IMR-90 (cell line): ENCODE data around the gene TEX2. TPM values are rescaled to one million over a fixed set of nuclear protein-coding genes. Genes with fewer than 3 reads are reported as not detected.

Experiments
- ATAC-seq: fragments of 200-7000 bp; cut with Tn5 transposase; 2 replicates; pipeline ENCODE4 v1.9.1; 2020; ENCODE audit warnings: low read depth, mild to moderate bottlenecking, moderate library complexity
- BruUV-seq: library from RNA; stranded (reverse); fragments of 400-500 nt; replicated peaks from 2 replicates; lab custom pipeline; 2021; lab: Mats Ljungman, UMichigan
- CTCF ChIA-PET: fragments of 300-600 bp; formaldehyde crosslinking; extraction: SDS; loops from one replicate; lab custom pipeline; 2021; ENCODE audit warnings: antibody characterized with exemption; lab: Yijun Ruan, JAX
- POLR2A ChIA-PET: fragments of 300-600 bp; sonication (Branson Sonifier 250); formaldehyde crosslinking; loops from one replicate; lab custom pipeline; 2022; ENCODE audit warnings: antibody characterized with exemption; ENCODE audit not compliant: unreplicated experiment; lab: Charles Lee
- DNase-seq: peaks from one replicate; pipeline ENCODE4 v3.0.0; 2013
- H2AFZ ChIP-seq: replicated peaks from 2 replicates; pipeline ENCODE3; 2013; ENCODE audit warnings: low read length, mild to moderate bottlenecking; ENCODE audit not compliant: poor library complexity
- H2AK5ac ChIP-seq: 2 replicates; pipeline ENCODE4 v1.6.1; 2013; ENCODE audit warnings: low read depth, low read length, inconsistent platforms
- H2AK9ac ChIP-seq: replicated peaks from 2 replicates; pipeline ENCODE3; 2013; ENCODE audit warnings: mild to moderate bottlenecking, low read depth, low read length, moderate library complexity; ENCODE audit not compliant: poor library complexity
- H2BK120ac ChIP-seq: 2 replicates; pipeline ENCODE4 v1.6.1; 2013; ENCODE audit warnings: low read depth, low read length, inconsistent platforms
- H2BK15ac ChIP-seq: 3 replicates; pipeline ENCODE4 v1.6.1; 2013; ENCODE audit warnings: low read depth, low read length, inconsistent platforms
- H2BK20ac ChIP-seq: 2 replicates; pipeline ENCODE4 v1.6.1; 2013; ENCODE audit warnings: low read depth, mild to moderate bottlenecking, inconsistent platforms, low read length, moderate library complexity
- H2BK5ac ChIP-seq: 2 replicates; pipeline ENCODE4 v1.6.1; 2013; ENCODE audit warnings: mild to moderate bottlenecking, low read depth, low read length, inconsistent platforms; ENCODE audit not compliant: poor library complexity, severe bottlenecking
- H3K14ac ChIP-seq: replicated peaks from 2 replicates; pipeline ENCODE4 v1.6.1; 2013; ENCODE audit warnings: low read depth, low read length, inconsistent platforms
- H3K18ac ChIP-seq: 2 replicates; pipeline ENCODE4 v1.6.1; 2013; ENCODE audit warnings: low read depth, low read length, control low read depth
- H3K23ac ChIP-seq: 2 replicates; pipeline ENCODE4 v1.6.1; 2013; ENCODE audit warnings: low read depth, low read length, inconsistent platforms
- H3K27ac ChIP-seq: 2 replicates; pipeline ENCODE4 v1.5.1; 2013; ENCODE audit warnings: mild to moderate bottlenecking, control low read depth, low read length; ENCODE audit not compliant: insufficient read depth
- H3K27me3 ChIP-seq: 2 replicates; pipeline ENCODE4 v1.6.1; 2013; ENCODE audit warnings: low read length; ENCODE audit not compliant: control insufficient read depth, insufficient read depth
- H3K36me3 ChIP-seq: 2 replicates; pipeline ENCODE4 v1.6.1; 2013; ENCODE audit warnings: low read length, mixed read lengths; ENCODE audit not compliant: control insufficient read depth, insufficient read depth
- H3K4ac ChIP-seq: 2 replicates; pipeline ENCODE4 v1.6.1; 2013; ENCODE audit warnings: low read depth, low read length, inconsistent platforms
- H3K4me1 ChIP-seq: 2 replicates; pipeline ENCODE4 v1.6.1; 2013; ENCODE audit warnings: low read length, mixed read lengths; ENCODE audit not compliant: control insufficient read depth, insufficient read depth
- H3K4me2 ChIP-seq: 2 replicates; pipeline ENCODE4 v1.6.1; 2013; ENCODE audit warnings: low read depth, mild to moderate bottlenecking, control low read depth, low read length, moderate library complexity
- H3K4me3 ChIP-seq: 2 replicates; pipeline ENCODE4 v1.5.1; 2013; ENCODE audit warnings: low read depth, mild to moderate bottlenecking, control low read depth, low read length, moderate library complexity; ENCODE audit not compliant: insufficient read depth
- H3K56ac ChIP-seq: 2 replicates; pipeline ENCODE4 v1.6.1; 2013; ENCODE audit warnings: low read length, inconsistent platforms; ENCODE audit not compliant: insufficient read depth; ENCODE audit errors: extremely low read depth
- H3K79me1 ChIP-seq, 2 experiments: 2 replicates each; pipeline ENCODE4 v1.6.1; 2013; ENCODE audit warnings: low read length in 2 of 2, inconsistent platforms in 1 of 2, low read depth in 1 of 2
- H3K9ac ChIP-seq: 2 replicates; pipeline ENCODE4 v1.6.1; 2013; ENCODE audit warnings: low read depth, low read length, control low read depth
- H3K9me1 ChIP-seq: 2 replicates; pipeline ENCODE4 v1.6.1; 2013; ENCODE audit warnings: low read length, inconsistent platforms; ENCODE audit not compliant: insufficient read depth
- H3K9me3 ChIP-seq: 2 replicates; pipeline ENCODE4 v1.6.1; 2013; ENCODE audit warnings: low read length; ENCODE audit not compliant: control insufficient read depth, insufficient read depth
- H4K20me1 ChIP-seq: 2 replicates; pipeline ENCODE4 v1.6.1; 2013; ENCODE audit warnings: low read length, inconsistent platforms; ENCODE audit not compliant: insufficient read depth
- H4K5ac ChIP-seq: 2 replicates; pipeline ENCODE4 v1.6.1; 2013; ENCODE audit warnings: mild to moderate bottlenecking, low read depth, low read length, control low read depth
- H4K8ac ChIP-seq, 2 experiments: 2 replicates each; pipeline ENCODE4 v1.6.1; 2013; ENCODE audit warnings: low read depth in 2 of 2, low read length in 2 of 2, control low read depth in 1 of 2, inconsistent platforms in 1 of 2
- H4K91ac ChIP-seq: 2 replicates; pipeline ENCODE4 v1.6.1; 2013; ENCODE audit warnings: low read depth, low read length, inconsistent platforms; ENCODE audit not compliant: insufficient read depth
- BHLHE40 ChIP-seq: fragments of 150-350 bp; IDR thresholded peaks from 2 replicates; pipeline ENCODE4 v1.6.1; 2016; ENCODE audit warnings: mild to moderate bottlenecking, low read depth, low read length
- CEBPB ChIP-seq: IDR thresholded peaks from 2 replicates; pipeline ENCODE4 v1.6.1; 2012; ENCODE audit warnings: low read depth, low read length, improper control_type of control experiment
- CHD1 ChIP-seq: IDR thresholded peaks from 2 replicates; pipeline ENCODE4 v1.6.1; 2012; ENCODE audit warnings: low read depth, low read length, improper control_type of control experiment
- CTCF ChIP-seq: conservative IDR thresholded peaks from 2 replicates; pipeline ENCODE4 v1.5.1; 2012; ENCODE audit warnings: mild to moderate bottlenecking, low read depth, low read length, improper control_type of control experiment
- ELK1 ChIP-seq: fragments of 150-350 bp; IDR thresholded peaks from 2 replicates; pipeline ENCODE4 v1.6.1; 2016; ENCODE audit warnings: low read depth, mild to moderate bottlenecking, low read length, moderate library complexity, borderline replicate concordance
- FOS ChIP-seq: fragments of 150-350 bp; IDR thresholded peaks from 2 replicates; pipeline ENCODE4 v1.6.1; 2016; ENCODE audit warnings: low read depth, low read length
- MAFK ChIP-seq: IDR thresholded peaks from 2 replicates; pipeline ENCODE4 v1.6.1; 2012; ENCODE audit warnings: low read depth, low read length, improper control_type of control experiment
- MAZ ChIP-seq: IDR thresholded peaks from 2 replicates; pipeline ENCODE4 v1.6.1; 2012; ENCODE audit warnings: low read depth, mild to moderate bottlenecking, low read length, improper control_type of control experiment, moderate library complexity, borderline replicate concordance
- MXI1 ChIP-seq: IDR thresholded peaks from 2 replicates; pipeline ENCODE4 v1.6.1; 2012; ENCODE audit warnings: low read depth, mild to moderate bottlenecking, low read length, moderate library complexity, borderline replicate concordance
- NFE2L2 ChIP-seq: fragments of 150-350 bp; IDR thresholded peaks from 2 replicates; pipeline ENCODE4 v1.6.1; 2016; ENCODE audit warnings: low read depth, mild to moderate bottlenecking, low read length
- POLR2A ChIP-seq: IDR thresholded peaks from 2 replicates; pipeline ENCODE4 v1.6.1; 2012; ENCODE audit warnings: mild to moderate bottlenecking, low read depth, low read length
- RAD21 ChIP-seq: IDR thresholded peaks from 2 replicates; pipeline ENCODE4 v1.6.1; 2012; ENCODE audit warnings: low read length, improper control_type of control experiment
- RCOR1 ChIP-seq: IDR thresholded peaks from 2 replicates; pipeline ENCODE4 v1.6.1; 2012; ENCODE audit warnings: mild to moderate bottlenecking, low read length, improper control_type of control experiment; ENCODE audit not compliant: insufficient replicate concordance
- RFX5 ChIP-seq: IDR thresholded peaks from 2 replicates; pipeline ENCODE4 v1.8.0; 2012; ENCODE audit warnings: low read depth, mild to moderate bottlenecking, low read length, moderate library complexity
- SMC3 ChIP-seq: fragments of 150-350 bp; IDR thresholded peaks from 2 replicates; pipeline ENCODE4 v1.6.1; 2016; ENCODE audit warnings: low read depth, mild to moderate bottlenecking, antibody characterized with exemption, low read length, moderate library complexity
- WGBS, 2 experiments: methylation state at CpG; one replicate each; pipeline versions ENCODE4 v1.1.5 to v1.1.7; 2013; ENCODE audit warnings: missing lambda C conversion rate in 2 of 2; ENCODE audit not compliant: insufficient read length in 1 of 2; ENCODE audit errors: extremely low coverage in 2 of 2; 5-methylcytosine and 5-hydroxymethylcytosine counted together
- dilution Hi-C: fragments of 300-500 bp; cut with HindIII; formaldehyde crosslinking; loops from one replicate; pipeline ENCODE4 v1.14.3; 2018; ENCODE audit warnings: low sequenced_read_pairs; ENCODE audit not compliant: unreplicated experiment
- in situ Hi-C: fragments of 300-500 bp; cut with MboI; formaldehyde crosslinking; loops from 3 replicates; pipeline ENCODE4 v1.14.3; 2019; ENCODE audit warnings: low sequenced_read_pairs, inconsistent platforms, mixed read lengths
- intact Hi-C: fragments of 100-400 bp; cut with micrococcal nuclease; formaldehyde crosslinking; loops from 2 replicates; pipeline ENCODE4 v1.10.0; 2022
- polyA plus RNA-seq, 3 experiments: library from polyadenylated mRNA; depleted of rRNA; stranded (reverse); fragments of >200 nt; gene quantifications; 2 replicates each; pipeline ENCODE4 v1.2.3, GENCODE V29; 2012; ENCODE audit warnings: low replicate concordance in 1 of 3
- total RNA-seq: library from RNA; depleted of rRNA; stranded (reverse); fragments of >200 nt; gene quantifications from 2 replicates; pipeline ENCODE4 v1.2.3, GENCODE V29; 2012
- TF ChIP-seq, protein P1 (sequence below): fragments of 150-350 bp; IDR thresholded peaks from 2 replicates; pipeline ENCODE4 v1.6.1; 2017; ENCODE audit warnings: mild to moderate bottlenecking, antibody characterized with exemption, low read length, low read depth

Gene TEX2
- total and polyA plus RNA-seq, 2 of the 4 experiments (the other 2 are of a cell fraction) = 18.2 to 21.9 TPM

- intact Hi-C loops (no loop called here), in situ Hi-C loops (no loop called here), dilution Hi-C loops (no loop called here)
- Histone ChIP-seq H3K4me2 (no peak overlapping the region), H3K36me3 (no peaks in the 10 kb centered on the region), H3K27me3 (no peaks in the 10 kb centered on the region), H2BK15ac (no peak overlapping the region), H3K79me1 (peaks cover 49 to 54% of the 10 kb centered on the region in 2 experiments), H3K9me3 (no peaks in the 10 kb centered on the region), H2AK5ac (no peak overlapping the region), H4K20me1 (peaks cover 17% of the 10 kb centered on the region), H3K4me1 (peaks cover 5% of the 10 kb centered on the region), H2BK120ac (no peak overlapping the region), H3K9me1 (0 out of 2 replicates have a peak, but pooled peaks cover 5% of the 10 kb centered on the region), H4K91ac (no peak overlapping the region), H3K14ac (no peak overlapping the region), H3K4ac (no peak overlapping the region), H3K23ac (0 out of 2 replicates have a peak overlapping the region, but pooled peaks have one; percentile 31), H2AK9ac (no peak overlapping the region), H4K5ac (no peak overlapping the region), H3K9ac (no peak overlapping the region), H3K27ac (no peak overlapping the region), H2BK20ac (no peak overlapping the region), H4K8ac (no peak overlapping the region), H3K4me3 (no peak overlapping the region), H3K18ac (no peak overlapping the region), H3K56ac (no peak overlapping the region), H2BK5ac (no peak overlapping the region), H2AFZ (no peak overlapping the region)
- no peak for TF ChIP-seq RAD21
- TF ChIP-seq, protein P1, sequence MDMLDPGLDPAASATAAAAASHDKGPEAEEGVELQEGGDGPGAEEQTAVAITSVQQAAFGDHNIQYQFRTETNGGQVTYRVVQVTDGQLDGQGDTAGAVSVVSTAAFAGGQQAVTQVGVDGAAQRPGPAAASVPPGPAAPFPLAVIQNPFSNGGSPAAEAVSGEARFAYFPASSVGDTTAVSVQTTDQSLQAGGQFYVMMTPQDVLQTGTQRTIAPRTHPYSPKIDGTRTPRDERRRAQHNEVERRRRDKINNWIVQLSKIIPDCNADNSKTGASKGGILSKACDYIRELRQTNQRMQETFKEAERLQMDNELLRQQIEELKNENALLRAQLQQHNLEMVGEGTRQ = no peak
- no peak for TF ChIP-seq MXI1
- TF ChIP-seq ELK1 = no peak
- TF ChIP-seq BHLHE40 = no peak
- TF ChIP-seq MAZ = no peak
- TF ChIP-seq RCOR1 = no peak
- TF ChIP-seq MAFK = no peak
- no peak for TF ChIP-seq SMC3
- no peak for TF ChIP-seq CHD1
- TF ChIP-seq RFX5 = no peak
- no peak for TF ChIP-seq POLR2A
- no peak for TF ChIP-seq FOS
- no peak for TF ChIP-seq CTCF
- no peak for TF ChIP-seq NFE2L2
- no peak for TF ChIP-seq CEBPB
- ChIA-PET POLR2A (no interaction called here), CTCF (no interaction called here)
- BruUV-seq = no TSS peak
- 92% methylated on average over 2 of the region's 3 CpGs; no CpG with 5 or more reads in 1 of the 2 experiments for WGBS, 2 experiments
- ATAC-seq (no peak), DNase-seq (no peak)
Measured at GRCh38 chr17:64259426-64259825, 3.6 kb downstream of the TEX2 start.
